ENCODE results near the gene IL18R1.

DNA sequence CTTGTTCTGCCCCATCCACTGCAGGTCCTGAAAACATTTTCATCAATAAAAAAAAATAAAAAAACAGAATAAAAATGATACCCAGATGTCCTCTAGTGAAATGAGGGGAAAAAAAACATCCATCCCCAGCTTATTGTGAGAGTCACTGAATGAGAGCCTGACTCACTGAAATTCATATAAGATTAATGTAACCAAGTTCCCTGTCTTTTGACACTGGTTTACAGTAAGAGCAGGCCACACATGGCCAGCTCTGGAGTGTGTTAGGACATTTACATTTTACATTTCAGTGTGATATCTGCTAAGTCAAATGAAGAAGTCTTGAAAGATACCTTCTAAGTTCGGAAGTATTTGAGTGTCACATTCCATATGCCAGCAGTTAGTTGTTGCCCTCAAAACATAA lies 21.1 kb upstream of the IL18R1 start:
- TF ChIP-seq EZH2phosphoT487 (IDR thresholded peaks at IDR 0.05; ENCODE audit: insufficient read depth, low read depth) (no peak), EZH2 (IDR thresholded peaks at IDR 0.05; ENCODE audit: insufficient read depth, poor library complexity, severe bottlenecking) (no peak)
